H7 (cell line): ENCODE measurements around the gene EPHA6. TPM values are rescaled to one million over a fixed set of nuclear protein-coding genes. Genes with fewer than 3 reads are reported as not detected.
"Not testable (repeated sequence)": the region's sequence is repeated elsewhere in the genome, so short reads cannot be mapped to it uniquely, and the experiment has no call there.

Experiments
- DNase-seq: peaks from one replicate; pipeline ENCODE4 v3.0.0; 2012
- H3K27me3 ChIP-seq: 2 replicates; pipeline ENCODE4 v1.6.0; 2011; ENCODE audit warnings: mild to moderate bottlenecking, low read length; ENCODE audit not compliant: control insufficient read depth, insufficient read depth
- H3K36me3 ChIP-seq: replicated peaks from 2 replicates; pipeline ENCODE4 v1.5.1; 2011; ENCODE audit warnings: low read length; ENCODE audit not compliant: control insufficient read depth, insufficient read depth
- H3K4me3 ChIP-seq: 2 replicates; pipeline ENCODE4 v1.5.1; 2011; ENCODE audit warnings: low read depth, mild to moderate bottlenecking, control low read depth, low read length, moderate library complexity; ENCODE audit not compliant: insufficient read depth
- total RNA-seq: library from RNA; depleted of rRNA; stranded (reverse); fragments of >200 nt; shearing (Covaris generic); gene quantifications from 2 replicates; pipeline ENCODE4 v1.2.3, GENCODE V29; 2014

Gene EPHA6
- total RNA-seq, 1 experiment from 2014 or later: 0.66 TPM

DNA sequence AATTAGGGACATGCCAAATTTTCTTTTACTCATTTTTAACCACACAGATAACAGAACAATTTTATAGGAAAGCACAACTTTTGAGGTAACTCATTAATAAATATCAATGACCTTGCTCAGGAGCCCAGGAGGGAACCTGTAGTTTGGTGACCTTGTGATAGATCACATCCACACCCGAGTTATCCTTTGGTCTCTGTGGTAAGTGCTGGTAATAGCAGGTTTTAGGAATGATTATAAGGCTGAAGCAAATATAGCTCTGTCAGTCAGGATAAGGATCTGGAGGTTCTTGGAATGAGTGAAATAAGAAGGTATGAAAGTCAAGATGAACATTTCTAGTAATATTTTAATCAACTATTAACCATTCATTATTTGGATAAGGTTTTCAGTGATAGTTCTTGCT is 46.5 kb downstream of the EPHA6 start:
- Histone ChIP-seq H3K4me3 (no peak overlapping the region), H3K36me3 (no peaks in the 10 kb centered on the region), H3K27me3 (no peaks in the 10 kb centered on the region)
- DNase-seq: no peak

DNA sequence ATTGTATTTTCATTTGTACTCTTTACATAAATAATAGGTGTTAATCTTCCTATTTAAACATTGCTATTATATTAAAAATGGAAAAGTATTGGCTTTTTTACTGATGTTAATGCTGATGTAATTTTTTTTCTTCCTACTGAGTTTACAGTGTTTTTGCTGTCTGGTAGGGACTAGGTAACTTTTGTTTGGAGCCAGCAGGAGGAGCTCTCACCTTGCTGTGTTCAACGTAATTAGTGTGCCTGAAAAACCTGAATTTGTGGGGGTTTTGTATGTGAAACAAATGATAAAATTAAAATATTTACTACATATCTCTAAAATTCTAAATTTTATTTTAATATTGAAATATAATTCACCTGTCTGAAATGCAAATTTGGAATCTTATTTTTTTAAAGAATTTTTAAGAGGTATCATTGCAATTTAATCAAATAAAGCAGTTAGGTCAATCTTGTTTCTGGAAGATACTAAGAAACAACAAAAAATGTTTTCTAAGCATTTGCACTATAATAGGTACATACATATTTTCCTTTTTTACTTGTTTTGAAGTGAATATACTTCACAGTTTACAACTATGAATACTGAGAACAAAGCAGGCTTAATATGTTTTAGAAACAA is 48.8 kb downstream of the EPHA6 start:
- no peaks in the 10 kb centered on the region for H3K27me3 ChIP-seq
- peak; percentile 3 for DNase-seq
- no peaks in the 10 kb centered on the region for H3K36me3 ChIP-seq
- H3K4me3 ChIP-seq: no peak overlapping the region

- H3K27me3 ChIP-seq: no peaks in the 10 kb centered on the region
- H3K36me3 ChIP-seq: no peaks in the 10 kb centered on the region
- no peak for DNase-seq
- no peak overlapping the region for H3K4me3 ChIP-seq
These were observed 51.2 kb downstream of the EPHA6 start for GRCh38 chr3:96865605-96866004.

- no peaks in the 10 kb centered on the region for H3K27me3 ChIP-seq
- no peak overlapping the region for H3K4me3 ChIP-seq
- no peaks in the 10 kb centered on the region for H3K36me3 ChIP-seq
- no peak for DNase-seq
These were observed 54.9 kb downstream of the EPHA6 start for GRCh38 chr3:96869316-96869715.

GRCh38 chr3:96877510-96877909 is 63.1 kb downstream of the EPHA6 start:
- DNase-seq: no peak
- Histone ChIP-seq H3K4me3 (no peak overlapping the region), H3K36me3 (no peaks in the 10 kb centered on the region), H3K27me3 (no peaks in the 10 kb centered on the region)

GRCh38 chr3:96900031-96900430 is 85.6 kb downstream of the EPHA6 start:
- DNase-seq: no peak
- H3K27me3 ChIP-seq: no peaks in the 10 kb centered on the region
- no peak overlapping the region for H3K4me3 ChIP-seq
- no peaks in the 10 kb centered on the region for H3K36me3 ChIP-seq

DNA sequence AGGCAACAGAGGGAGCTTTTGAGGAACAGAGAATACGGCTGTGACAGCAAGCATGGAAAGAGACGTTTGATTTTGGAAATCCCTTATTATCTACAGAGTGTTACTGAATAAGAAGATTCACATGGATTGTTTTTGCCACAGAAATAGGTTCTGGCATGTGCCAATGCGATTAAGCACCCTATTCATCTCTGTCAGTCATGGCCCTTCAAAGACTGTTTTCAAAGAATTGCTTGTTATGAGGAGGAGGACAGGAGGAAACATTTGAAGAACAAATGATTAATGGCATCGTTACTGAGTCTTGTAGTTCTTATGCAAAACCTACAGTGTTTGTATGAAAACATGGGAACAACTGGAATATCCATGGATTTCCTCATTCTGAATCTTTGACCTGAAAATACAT is 86.2 kb downstream of the EPHA6 start:
- no peaks in the 10 kb centered on the region for H3K27me3 ChIP-seq
- no peaks in the 10 kb centered on the region for H3K36me3 ChIP-seq
- H3K4me3 ChIP-seq: no peak overlapping the region
- no peak for DNase-seq

- Histone ChIP-seq H3K27me3 (no peaks in the 10 kb centered on the region), H3K36me3 (no peaks in the 10 kb centered on the region), H3K4me3 (no peak overlapping the region)
- no peak for DNase-seq
These were observed 101.1 kb downstream of the EPHA6 start for GRCh38 chr3:96915445-96915844.

DNA sequence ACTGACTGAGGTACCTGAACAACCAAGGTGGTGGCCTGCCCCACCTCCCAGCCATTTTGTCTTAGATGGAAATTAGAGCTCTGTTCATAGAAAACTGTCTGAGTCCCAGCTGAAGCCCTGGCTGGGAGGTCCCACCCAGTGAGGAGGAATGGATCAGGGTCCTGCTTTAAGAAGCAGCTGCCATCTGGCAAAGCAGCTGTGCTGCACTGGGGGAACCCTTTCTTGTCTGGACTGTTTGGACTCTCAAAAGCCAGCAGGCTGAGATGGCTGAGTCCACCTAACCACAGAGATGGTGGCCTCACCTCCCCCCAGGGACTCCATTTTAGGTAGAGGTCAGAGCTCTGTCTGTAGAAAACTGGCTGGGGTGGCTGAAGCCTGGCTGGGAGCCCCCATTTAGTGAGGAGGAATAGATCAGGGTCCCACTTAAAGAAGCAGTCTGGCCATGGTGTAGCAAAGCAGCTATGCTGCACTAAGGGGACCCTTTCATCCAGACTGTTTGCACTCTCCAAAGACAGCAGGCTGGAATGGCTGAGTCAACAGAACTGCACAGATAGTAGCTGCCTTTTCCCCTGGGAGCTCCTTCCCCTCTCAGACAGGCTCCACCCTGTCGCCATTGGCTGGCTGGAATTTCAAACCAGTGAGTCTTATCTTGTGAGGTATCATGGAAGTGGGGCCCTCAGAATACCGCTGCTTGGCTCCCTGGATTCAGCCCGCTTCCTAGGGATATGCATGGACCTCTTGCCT is 116.9 kb downstream of the EPHA6 start:
- Histone ChIP-seq H3K36me3 (no peaks in the 10 kb centered on the region), H3K4me3 (no peak overlapping the region), H3K27me3 (no peaks in the 10 kb centered on the region)
- no peak for DNase-seq

DNA sequence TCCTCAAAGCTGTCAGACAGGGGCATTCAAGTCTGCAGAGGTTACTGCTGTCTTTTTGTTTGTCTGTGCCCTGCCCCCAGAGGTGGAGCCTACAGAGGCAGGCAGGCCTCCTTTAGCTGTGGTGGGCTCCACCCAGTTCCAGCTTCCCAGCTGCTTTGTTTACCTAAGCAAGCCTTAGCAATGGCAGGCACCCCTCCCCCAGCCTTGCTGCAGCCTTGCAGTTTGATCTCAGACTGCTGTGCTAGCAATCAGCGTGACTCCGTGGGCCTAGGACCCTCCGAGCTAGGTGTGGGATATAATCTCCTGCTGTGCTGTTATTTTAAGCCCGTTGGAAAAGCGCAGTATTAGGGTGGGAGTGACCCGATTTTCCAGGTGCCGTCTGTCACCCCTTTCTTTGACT is 127.7 kb downstream of the EPHA6 start:
- DNase-seq, H3K36me3 ChIP-seq, H3K4me3 ChIP-seq, H3K27me3 ChIP-seq: not testable (repeated sequence)

- no peaks in the 10 kb centered on the region for H3K36me3 ChIP-seq
- no peaks in the 10 kb centered on the region for H3K27me3 ChIP-seq
- no peak overlapping the region for H3K4me3 ChIP-seq
- DNase-seq: no peak
These were observed 144.5 kb downstream of the EPHA6 start for GRCh38 chr3:96958856-96959255.

- no peaks in the 10 kb centered on the region for H3K36me3 ChIP-seq
- DNase-seq: no peak
- H3K27me3 ChIP-seq: no peaks in the 10 kb centered on the region
- no peak overlapping the region for H3K4me3 ChIP-seq
These were observed 145.1 kb downstream of the EPHA6 start for GRCh38 chr3:96959474-96959873.

DNA sequence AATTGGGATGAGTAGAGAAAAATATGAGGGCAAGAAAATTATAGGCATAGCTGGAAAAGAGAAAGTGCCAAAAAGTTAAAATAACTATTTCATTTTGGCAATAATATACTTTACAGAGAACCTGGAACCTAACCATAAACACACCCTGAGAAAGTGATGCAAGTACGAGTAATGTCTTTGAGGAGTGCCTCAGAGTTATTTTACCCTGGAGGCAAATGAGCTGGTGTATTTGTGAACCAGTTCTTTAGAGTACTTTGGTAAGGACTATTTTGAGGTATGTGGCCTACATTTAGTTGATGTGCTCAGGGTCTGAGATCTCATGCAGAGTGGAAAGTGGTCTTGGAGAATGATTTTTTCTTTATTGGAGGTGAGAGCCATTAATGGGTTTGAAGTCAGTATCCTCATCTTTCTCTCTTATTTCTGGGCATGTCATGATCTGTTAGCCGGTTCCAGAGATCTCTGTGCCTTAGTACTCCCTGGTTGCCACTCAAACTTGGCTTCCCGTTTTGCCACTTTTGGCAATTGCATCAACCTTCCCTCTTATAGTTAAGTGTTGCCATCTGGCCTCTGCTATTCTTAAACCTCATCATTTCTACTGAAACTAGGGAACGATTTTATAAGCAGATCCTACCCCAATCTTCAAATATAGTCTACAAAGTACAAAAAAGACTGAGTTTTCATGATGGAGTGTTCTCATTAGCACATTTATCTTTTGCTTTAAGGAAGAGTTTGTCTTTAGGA is 145.7 kb downstream of the EPHA6 start:
- Histone ChIP-seq H3K36me3 (no peaks in the 10 kb centered on the region), H3K27me3 (no peaks in the 10 kb centered on the region), H3K4me3 (no peak overlapping the region)
- DNase-seq: no peak

- Histone ChIP-seq H3K4me3 (no peak overlapping the region), H3K36me3 (no peaks in the 10 kb centered on the region), H3K27me3 (no peaks in the 10 kb centered on the region)
- no peak for DNase-seq
These were observed 146.4 kb downstream of the EPHA6 start for GRCh38 chr3:96960661-96961330.

DNA sequence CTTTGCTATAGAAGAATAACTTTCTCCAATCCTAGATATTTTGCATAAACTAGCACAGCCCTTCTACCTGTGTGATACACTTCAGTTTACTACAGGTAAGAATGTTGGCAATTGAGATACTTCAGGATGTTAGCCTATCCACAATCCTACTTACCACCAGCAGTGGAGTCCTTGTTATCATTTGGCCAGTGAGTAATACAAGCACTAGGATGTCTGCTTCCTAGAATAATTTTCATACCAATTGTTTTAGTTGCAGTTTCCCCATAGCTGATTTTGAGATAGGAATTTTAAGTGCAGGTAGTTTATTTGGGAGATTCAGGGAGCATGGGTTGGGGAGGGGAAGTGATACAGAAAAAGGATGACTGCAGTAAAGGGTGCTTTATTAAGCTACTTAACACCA is 147.2 kb downstream of the EPHA6 start:
- H3K36me3 ChIP-seq: no peaks in the 10 kb centered on the region
- no peak for DNase-seq
- no peak overlapping the region for H3K4me3 ChIP-seq
- no peaks in the 10 kb centered on the region for H3K27me3 ChIP-seq
